H1 (cell line): Measurements from ENCODE around the gene PTBP1. TPM values are rescaled to one million over a fixed set of nuclear protein-coding genes. Genes with fewer than 3 reads are reported as not detected.

ENCODE experiments used
- CTCF ChIA-PET: fragments of 300-600 bp; sonication (Branson Sonifier 250); formaldehyde crosslinking; loops from one replicate; lab custom pipeline; 2021; ENCODE audit not compliant: partially characterized antibody; lab: Charles Lee
- POLR2A ChIA-PET: fragments of 300-600 bp; sonication (Branson Sonifier 250); formaldehyde crosslinking; loops from one replicate; lab custom pipeline; 2021; ENCODE audit warnings: inconsistent platforms; ENCODE audit not compliant: partially characterized antibody; lab: Charles Lee
- DNase-seq, 2 experiments: peaks; one replicate each; pipeline versions ENCODE4 v3.0.0 to v3.0.0-alpha.2; 2010 to 2022; ENCODE audit warnings: low spot score in 2 of 2, low read depth in 1 of 2, mixed read lengths in 1 of 2
- FAIRE-seq: peaks from 2 replicates; lab custom pipeline; 2011; peaks lifted over from hg19 to GRCh38; lab: Jason Lieb, UNC
- H2AFZ ChIP-seq: 2 replicates; pipeline ENCODE4 v1.8.1; 2012; ENCODE audit warnings: low read length, inconsistent platforms
- H2AK5ac ChIP-seq: 2 replicates; pipeline ENCODE4 v1.6.1; 2013; ENCODE audit warnings: low read depth, low read length
- H2BK120ac ChIP-seq: replicated peaks from 2 replicates; pipeline ENCODE3; 2013; ENCODE audit warnings: low read depth, low read length, inconsistent platforms
- H2BK12ac ChIP-seq: 2 replicates; pipeline ENCODE4 v1.6.1; 2013; ENCODE audit warnings: low read depth, low read length
- H2BK15ac ChIP-seq: 2 replicates; pipeline ENCODE4 v1.6.1; 2013; ENCODE audit warnings: low read length
- H2BK20ac ChIP-seq: 2 replicates; pipeline ENCODE4 v1.6.1; 2013; ENCODE audit warnings: low read length
- H2BK5ac ChIP-seq: 2 replicates; pipeline ENCODE4 v1.6.1; 2013; ENCODE audit warnings: low read depth, low read length
- H3K14ac ChIP-seq: 2 replicates; pipeline ENCODE4 v1.6.1; 2013; ENCODE audit warnings: inconsistent platforms; ENCODE audit not compliant: insufficient read length
- H3K18ac ChIP-seq: 2 replicates; pipeline ENCODE4 v1.6.1; 2013; ENCODE audit warnings: low read length; ENCODE audit errors: extremely low read depth
- H3K23ac ChIP-seq: 2 replicates; pipeline ENCODE4 v1.6.1; 2013; ENCODE audit warnings: inconsistent platforms; ENCODE audit not compliant: insufficient read length
- H3K23me2 ChIP-seq: 2 replicates; pipeline ENCODE4 v1.6.1; 2013; ENCODE audit warnings: low read depth, low read length
- H3K27ac ChIP-seq: 2 replicates; pipeline ENCODE4 v1.6.1; 2011; ENCODE audit warnings: low read depth, low read length, inconsistent platforms
- H3K27me3 ChIP-seq, 4 experiments: replicated peaks in 1 of 4; 1 replicate in 1 of 4; 2 replicates in 3 of 4; pipeline versions ENCODE4 v1.6.1 to v1.8.1; 2011 to 2013; ENCODE audit warnings: low read length in 3 of 4, mild to moderate bottlenecking in 3 of 4, inconsistent platforms in 2 of 4, mixed read lengths in 2 of 4, moderate library complexity in 1 of 4; ENCODE audit not compliant: control insufficient read depth in 3 of 4, insufficient read depth in 3 of 4; ENCODE audit errors: extremely low read depth in 1 of 4
- H3K36me3 ChIP-seq, 4 experiments: 2 replicates each; pipeline versions ENCODE4 v1.6.1 to v1.8.1; 2011 to 2013; ENCODE audit warnings: mild to moderate bottlenecking in 4 of 4, low read length in 3 of 4, moderate library complexity in 2 of 4, control low read depth in 1 of 4, inconsistent platforms in 1 of 4; ENCODE audit not compliant: insufficient read depth in 4 of 4, control insufficient read depth in 2 of 4
- H3K4ac ChIP-seq: replicated peaks from 2 replicates; pipeline ENCODE3; 2013; ENCODE audit warnings: low read length, low read depth, mixed read lengths, inconsistent platforms; ENCODE audit not compliant: insufficient read length
- H3K4me1 ChIP-seq, 4 experiments: replicated peaks in 1 of 4; 1 replicate in 1 of 4; 2 replicates in 3 of 4; pipeline versions ENCODE4 v1.6.1 to v1.8.1; 2011 to 2013; ENCODE audit warnings: low read length in 3 of 4, inconsistent platforms in 2 of 4, mixed read lengths in 1 of 4; ENCODE audit not compliant: insufficient read depth in 4 of 4, control insufficient read depth in 3 of 4
- H3K4me2 ChIP-seq, 2 experiments: 2 replicates each; pipeline versions ENCODE4 v1.6.1 to v1.8.1; 2011 to 2013; ENCODE audit warnings: low read depth in 2 of 2, low read length in 2 of 2, control low read depth in 1 of 2, inconsistent platforms in 1 of 2, mild to moderate bottlenecking in 1 of 2; ENCODE audit not compliant: insufficient read depth in 1 of 2
- H3K4me3 ChIP-seq, 4 experiments: fragments of 200-600, 300-600 bp in 1 of 4; sonication (generic), shearing (Covaris generic), sonication (Bioruptor Twin) in 1 of 4; 2 replicates each; pipeline versions ENCODE4 v1.5.1 to v1.8.1; 2011 to 2016; ENCODE audit warnings: low read length in 4 of 4, low read depth in 3 of 4, control low read depth in 2 of 4, inconsistent platforms in 2 of 4, mild to moderate bottlenecking in 2 of 4, mixed read lengths in 1 of 4, moderate library complexity in 1 of 4; ENCODE audit not compliant: insufficient read depth in 2 of 4; ENCODE audit errors: extremely low read depth in 1 of 4
- H3K56ac ChIP-seq: replicated peaks from 2 replicates; pipeline ENCODE3; 2013; ENCODE audit warnings: low read depth, mild to moderate bottlenecking, mixed read lengths, low read length, inconsistent platforms; ENCODE audit not compliant: insufficient read length
- H3K79me1 ChIP-seq: 2 replicates; pipeline ENCODE4 v1.6.1; 2013; ENCODE audit warnings: low read depth, low read length, control low read depth
- H3K79me2 ChIP-seq, 2 experiments: 2 replicates each; pipeline versions ENCODE4 v1.6.1 to v1.8.1; 2012 to 2013; ENCODE audit warnings: low read length in 2 of 2, mild to moderate bottlenecking in 2 of 2, inconsistent platforms in 1 of 2; ENCODE audit not compliant: insufficient read depth in 2 of 2, control insufficient read depth in 1 of 2
- H3K9ac ChIP-seq, 4 experiments: replicated peaks in 1 of 4; 1 replicate in 1 of 4; 2 replicates in 3 of 4; pipeline versions ENCODE4 v1.6.1 to v1.8.1; 2011 to 2013; ENCODE audit warnings: low read depth in 3 of 4, low read length in 3 of 4, control low read depth in 2 of 4, mild to moderate bottlenecking in 2 of 4, moderate library complexity in 2 of 4, inconsistent platforms in 1 of 4; ENCODE audit errors: extremely low read depth in 1 of 4
- H3K9me3 ChIP-seq, 2 experiments: 2 replicates each; pipeline versions ENCODE4 v1.6.1 to v1.8.1; 2012 to 2013; ENCODE audit warnings: mild to moderate bottlenecking in 2 of 2, moderate library complexity in 2 of 2, control low read depth in 1 of 2, inconsistent platforms in 1 of 2, low read depth in 1 of 2, low read length in 1 of 2, mixed read lengths in 1 of 2; ENCODE audit not compliant: insufficient read depth in 2 of 2
- H4K20me1 ChIP-seq, 2 experiments: replicated peaks in 1 of 2; 2 replicates each; pipeline versions ENCODE3 to v1.8.1; 2011 to 2013; ENCODE audit warnings: inconsistent platforms in 2 of 2, low read length in 2 of 2, mild to moderate bottlenecking in 1 of 2; ENCODE audit not compliant: insufficient read depth in 2 of 2, control insufficient read depth in 1 of 2
- H4K5ac ChIP-seq: 2 replicates; pipeline ENCODE4 v1.6.1; 2013; ENCODE audit warnings: low read length, low read depth, mixed read lengths, inconsistent platforms; ENCODE audit not compliant: insufficient read length
- H4K8ac ChIP-seq: 2 replicates; pipeline ENCODE4 v1.8.0; 2013; ENCODE audit warnings: mild to moderate bottlenecking, moderate library complexity, low read length, inconsistent platforms; ENCODE audit not compliant: insufficient read depth; ENCODE audit errors: extremely low read depth
- H4K91ac ChIP-seq: replicated peaks from 2 replicates; pipeline ENCODE3; 2013; ENCODE audit warnings: low read length, mixed read lengths, inconsistent platforms; ENCODE audit not compliant: insufficient read length
- CBX8 ChIP-seq: fragments of 300-800, 300-1000 bp; sonication (generic); IDR thresholded peaks from 2 replicates; pipeline ENCODE4 v1.7.1; 2016; ENCODE audit warnings: low read depth, low read length, borderline replicate concordance
- EZH2 ChIP-seq: fragments of 200-600 bp; sonication (generic); IDR thresholded peaks from 2 replicates; pipeline ENCODE4 v1.7.1; 2012; ENCODE audit warnings: low read depth, mild to moderate bottlenecking, moderate library complexity, low read length, inconsistent platforms; ENCODE audit not compliant: severe bottlenecking
- PHF8 ChIP-seq: fragments of 200-600 bp; sonication (generic); conservative IDR thresholded peaks from 2 replicates; pipeline ENCODE4 v1.7.1; 2012; ENCODE audit warnings: low read depth, mild to moderate bottlenecking, inconsistent platforms, low read length, moderate library complexity
- RBBP5 ChIP-seq: IDR thresholded peaks from 2 replicates; pipeline ENCODE4 v1.7.1; 2012; ENCODE audit warnings: low read depth, mild to moderate bottlenecking, inconsistent platforms, low read length, moderate library complexity, borderline replicate concordance
- USF2 ChIP-seq: IDR thresholded peaks from 2 replicates; pipeline ENCODE4 v1.6.1; 2011; ENCODE audit warnings: low read length, improper control_type of control experiment
- WGBS, 2 experiments: shearing (Covaris generic) in 1 of 2; methylation state at CpG; one replicate each; pipeline versions ENCODE4 v1.1.6 to v1.1.7; 2013 to 2015; ENCODE audit warnings: low lambda C conversion rate in 2 of 2, mixed read lengths in 2 of 2, inconsistent platforms in 1 of 2, low coverage in 1 of 2, missing lambda C conversion rate in 1 of 2; ENCODE audit not compliant: insufficient replicate concordance in 2 of 2, insufficient coverage in 1 of 2, insufficient read length in 1 of 2; ENCODE audit errors: extremely low coverage in 1 of 2, missing lambda C conversion rate in 1 of 2; 5-methylcytosine and 5-hydroxymethylcytosine counted together
- polyA plus RNA-seq, 7 experiments: library from polyadenylated mRNA; depleted of rRNA in 3 of 7; stranded (reverse) in 5 of 7; unstranded in 2 of 7; fragments of >200 nt in 5 of 7; fragments of 200-250 nt in 2 of 7; gene quantifications; 1 replicate in 5 of 7; 2 replicates in 1 of 7; 4 replicates in 1 of 7; pipeline versions ENCODE4 v1.2.1 to v1.2.3, GENCODE V29; 2011 to 2013; ENCODE audit warnings: missing spikeins in 2 of 7, mixed read lengths in 2 of 7
- total RNA-seq: library from RNA; stranded (reverse); fragmentation: NEBNext Ultra II Directional; extraction: Animal tissue kit (Norgen Biotek cat#: 25700); gene quantifications from 2 replicates; pipeline ENCODE4 v1.2.1, GENCODE V29; 2021

The PTBP1 gene
- total and polyA plus RNA-seq, 2 of the 8 experiments (the other 6 are each of a cell fraction or from before 2014, with no cell fraction given), result 528 to 888 TPM

- Histone ChIP-seq H3K9ac (no peak overlapping the region), H2BK12ac (no peak overlapping the region), H4K20me1 (no peaks in the 10 kb centered on the region), H3K4ac (no peak overlapping the region), H3K4me1 (no peaks in the 10 kb centered on the region; a peak in 1 of 7 replicates), H3K14ac (no peak overlapping the region), H3K4me2 (no peak overlapping the region), H4K91ac (no peak overlapping the region), H2BK120ac (no peak overlapping the region), H2BK15ac (no peak overlapping the region), H3K18ac (no peak overlapping the region), H3K79me1 (no peaks in the 10 kb centered on the region; the same call in 1 of the 2 replicates), H2AK5ac (no peak overlapping the region), H4K8ac (no peak overlapping the region), H3K56ac (no peak overlapping the region), H3K23me2 (no peaks in the 10 kb centered on the region; the same call in 1 of the 2 replicates), H2BK20ac (no peak overlapping the region), H3K36me3 (no peaks in the 10 kb centered on the region), H2AFZ (no peak overlapping the region), H3K9me3 (no peaks in the 10 kb centered on the region), H3K23ac (no peak overlapping the region), H3K27me3 (no peaks in the 10 kb centered on the region), H3K4me3 (no peak overlapping the region), H3K27ac (no peak overlapping the region), H3K79me2 (no peaks in the 10 kb centered on the region), H4K5ac (no peak overlapping the region), H2BK5ac (no peak overlapping the region)
- FAIRE-seq, result no peak
- CTCF ChIA-PET, result interaction anchor here (0.6 to 3.1 kb wide), 7 partner anchors 23 to 129 kb away, joined by 3 to 23 read pairs (median 4); no protein-coding TSS in a partner anchor
- no peak for DNase-seq
- TF ChIP-seq CBX8 (no peak), PHF8 (no peak), EZH2 (no peak), RBBP5 (no peak), USF2 (no peak)
- POLR2A ChIA-PET, result interaction anchor here (1.0 to 3.1 kb wide), 8 partner anchors 14 to 71 kb away, joined by 3 to 9 read pairs (median 4); partner anchors contain the start of gene PTBP1
- WGBS, 2 experiments, result 85% methylated on average over 14 of the region's 14 CpGs; no CpG with 5 or more reads in 1 of the 2 experiments
These were observed 28.8 kb upstream of the PTBP1 start for GRCh38 chr19:768424-768823.
